Measurements from ENCODE around the gene WWOX. TPM values are rescaled to one million over a fixed set of nuclear protein-coding genes. Genes with fewer than 3 reads are reported as not detected.

The WWOX gene
- total RNA-seq, 1 donor from 2014 or later = 16.7 TPM

GRCh38 chr16:79155471-79155870, 1056.0 kb downstream of the WWOX start:
- Histone ChIP-seq H3K4me1 (ENCODE audit: control insufficient read depth in 3 of 3, insufficient read depth in 3 of 3, low read length in 3 of 3) (no peaks in the 10 kb centered on the region), H3K9ac (ENCODE audit: low read depth in 1 of 3, low read length in 3 of 3) (no peak overlapping the region), H3K4me3 (ENCODE audit: low read length in 3 of 3) (no peak overlapping the region), H3K36me3 (ENCODE audit: control insufficient read depth in 3 of 3, insufficient read depth in 3 of 3, low read length in 3 of 3) (no peaks in the 10 kb centered on the region), H3K27me3 (ENCODE audit: control insufficient read depth in 3 of 3, insufficient read depth in 3 of 3, low read length in 3 of 3) (no peaks in the 10 kb centered on the region), H3K9me3 (ENCODE audit: control insufficient read depth in 3 of 3, low read length in 3 of 3) (no peaks in the 10 kb centered on the region), H3K27ac (ENCODE audit: low read depth, low read length) (no peak overlapping the region)

- no peak overlapping the region for H3K4me3 ChIP-seq (ENCODE audit: low read length in 3 of 3)
- no peak overlapping the region for H3K27ac ChIP-seq (ENCODE audit: low read depth, low read length)
- no peaks in the 10 kb centered on the region for H3K27me3 ChIP-seq (ENCODE audit: control insufficient read depth in 3 of 3, insufficient read depth in 3 of 3, low read length in 3 of 3)
- H3K9ac ChIP-seq (ENCODE audit: low read depth in 1 of 3, low read length in 3 of 3) = no peak overlapping the region
- no peaks in the 10 kb centered on the region for H3K9me3 ChIP-seq (ENCODE audit: control insufficient read depth in 3 of 3, low read length in 3 of 3)
- H3K36me3 ChIP-seq (ENCODE audit: control insufficient read depth in 3 of 3, insufficient read depth in 3 of 3, low read length in 3 of 3) = no peaks in the 10 kb centered on the region
- no peaks in the 10 kb centered on the region for H3K4me1 ChIP-seq (ENCODE audit: control insufficient read depth in 3 of 3, insufficient read depth in 3 of 3, low read length in 3 of 3)
These were observed 1056.5 kb downstream of the WWOX start for GRCh38 chr16:79155904-79156303.

GRCh38 chr16:79156761-79157160, 1057.3 kb downstream of the WWOX start:
- Histone ChIP-seq H3K27me3 (ENCODE audit: control insufficient read depth in 3 of 3, insufficient read depth in 3 of 3, low read length in 3 of 3) (no peaks in the 10 kb centered on the region), H3K9ac (ENCODE audit: low read depth in 1 of 3, low read length in 3 of 3) (no peak overlapping the region), H3K36me3 (ENCODE audit: control insufficient read depth in 3 of 3, insufficient read depth in 3 of 3, low read length in 3 of 3) (no peaks in the 10 kb centered on the region), H3K27ac (ENCODE audit: low read depth, low read length) (no peak overlapping the region), H3K4me1 (ENCODE audit: control insufficient read depth in 3 of 3, insufficient read depth in 3 of 3, low read length in 3 of 3) (no peaks in the 10 kb centered on the region), H3K9me3 (ENCODE audit: control insufficient read depth in 3 of 3, low read length in 3 of 3) (no peaks in the 10 kb centered on the region), H3K4me3 (ENCODE audit: low read length in 3 of 3) (no peak overlapping the region)

GRCh38 chr16:79158337-79158736, 1058.9 kb downstream of the WWOX start:
- Histone ChIP-seq H3K27ac (ENCODE audit: low read depth, low read length) (no peak overlapping the region), H3K4me1 (ENCODE audit: control insufficient read depth in 3 of 3, insufficient read depth in 3 of 3, low read length in 3 of 3) (no peaks in the 10 kb centered on the region), H3K4me3 (ENCODE audit: low read length in 3 of 3) (no peak overlapping the region), H3K27me3 (ENCODE audit: control insufficient read depth in 3 of 3, insufficient read depth in 3 of 3, low read length in 3 of 3) (no peaks in the 10 kb centered on the region), H3K36me3 (ENCODE audit: control insufficient read depth in 3 of 3, insufficient read depth in 3 of 3, low read length in 3 of 3) (no peaks in the 10 kb centered on the region), H3K9ac (ENCODE audit: low read depth in 1 of 3, low read length in 3 of 3) (no peak overlapping the region), H3K9me3 (ENCODE audit: control insufficient read depth in 3 of 3, low read length in 3 of 3) (no peaks in the 10 kb centered on the region)

- H3K36me3 ChIP-seq (ENCODE audit: control insufficient read depth in 3 of 3, insufficient read depth in 3 of 3, low read length in 3 of 3) = no peaks in the 10 kb centered on the region
- no peak overlapping the region for H3K4me3 ChIP-seq (ENCODE audit: low read length in 3 of 3)
- no peaks in the 10 kb centered on the region for H3K27me3 ChIP-seq (ENCODE audit: control insufficient read depth in 3 of 3, insufficient read depth in 3 of 3, low read length in 3 of 3)
- H3K4me1 ChIP-seq (ENCODE audit: control insufficient read depth in 3 of 3, insufficient read depth in 3 of 3, low read length in 3 of 3) = no peaks in the 10 kb centered on the region
- H3K27ac ChIP-seq (ENCODE audit: low read depth, low read length) = no peak overlapping the region
- no peak overlapping the region for H3K9ac ChIP-seq (ENCODE audit: low read depth in 1 of 3, low read length in 3 of 3)
- H3K9me3 ChIP-seq (ENCODE audit: control insufficient read depth in 3 of 3, low read length in 3 of 3) = no peaks in the 10 kb centered on the region
These were observed 1060.0 kb downstream of the WWOX start for GRCh38 chr16:79159261-79160049.

- H3K36me3 ChIP-seq (ENCODE audit: control insufficient read depth in 3 of 3, insufficient read depth in 3 of 3, low read length in 3 of 3) = no peaks in the 10 kb centered on the region
- peaks cover 0 to 2% (median 0%) of the 10 kb centered on the region in 3 donors for H3K9me3 ChIP-seq (ENCODE audit: control insufficient read depth in 3 of 3, low read length in 3 of 3)
- H3K4me3 ChIP-seq (ENCODE audit: low read length in 3 of 3) = no peak overlapping the region
- no peak overlapping the region for H3K9ac ChIP-seq (ENCODE audit: low read depth in 1 of 3, low read length in 3 of 3)
- H3K4me1 ChIP-seq (ENCODE audit: control insufficient read depth in 3 of 3, insufficient read depth in 3 of 3, low read length in 3 of 3) = no peaks in the 10 kb centered on the region
- no peak overlapping the region for H3K27ac ChIP-seq (ENCODE audit: low read depth, low read length)
- H3K27me3 ChIP-seq (ENCODE audit: control insufficient read depth in 3 of 3, insufficient read depth in 3 of 3, low read length in 3 of 3) = no peaks in the 10 kb centered on the region
These were observed 1063.5 kb downstream of the WWOX start for GRCh38 chr16:79162977-79163376.

- no peak overlapping the region for H3K27ac ChIP-seq (ENCODE audit: low read depth, low read length)
- no peak overlapping the region for H3K4me3 ChIP-seq (ENCODE audit: low read length in 3 of 3)
These were observed 1064.4 kb downstream of the WWOX start for GRCh38 chr16:79163691-79164387.

GRCh38 chr16:79164388-79164995, 1065.0 kb downstream of the WWOX start:
- no peaks in the 10 kb centered on the region for H3K4me1 ChIP-seq (ENCODE audit: control insufficient read depth in 3 of 3, insufficient read depth in 3 of 3, low read length in 3 of 3)
- H3K27me3 ChIP-seq (ENCODE audit: control insufficient read depth in 3 of 3, insufficient read depth in 3 of 3, low read length in 3 of 3) = no peaks in the 10 kb centered on the region
- H3K9me3 ChIP-seq (ENCODE audit: control insufficient read depth in 3 of 3, low read length in 3 of 3) = peaks cover 0 to 2% (median 0%) of the 10 kb centered on the region in 3 donors
- no peak overlapping the region for H3K27ac ChIP-seq (ENCODE audit: low read depth, low read length)
- H3K36me3 ChIP-seq (ENCODE audit: control insufficient read depth in 3 of 3, insufficient read depth in 3 of 3, low read length in 3 of 3) = no peaks in the 10 kb centered on the region
- H3K4me3 ChIP-seq (ENCODE audit: low read length in 3 of 3) = no peak overlapping the region
- H3K9ac ChIP-seq (ENCODE audit: low read depth in 1 of 3, low read length in 3 of 3) = no peak overlapping the region

More at GRCh38 chr16:79163691-79164387, 1064.4 kb downstream of the WWOX start:
- peaks cover 0 to 2% (median 0%) of the 10 kb centered on the region in 3 donors for H3K9me3 ChIP-seq (ENCODE audit: control insufficient read depth in 3 of 3, low read length in 3 of 3)
- H3K4me1 ChIP-seq (ENCODE audit: control insufficient read depth in 3 of 3, insufficient read depth in 3 of 3, low read length in 3 of 3) = no peaks in the 10 kb centered on the region
- H3K27me3 ChIP-seq (ENCODE audit: control insufficient read depth in 3 of 3, insufficient read depth in 3 of 3, low read length in 3 of 3) = no peaks in the 10 kb centered on the region
- H3K9ac ChIP-seq (ENCODE audit: low read depth in 1 of 3, low read length in 3 of 3) = no peak overlapping the region
- no peaks in the 10 kb centered on the region for H3K36me3 ChIP-seq (ENCODE audit: control insufficient read depth in 3 of 3, insufficient read depth in 3 of 3, low read length in 3 of 3)

GRCh38 chr16:79165079-79165478, 1065.6 kb downstream of the WWOX start:
- H3K9ac ChIP-seq (ENCODE audit: low read depth in 1 of 3, low read length in 3 of 3) = no peak overlapping the region
- peaks cover 0 to 2% (median 0%) of the 10 kb centered on the region in 3 donors for H3K9me3 ChIP-seq (ENCODE audit: control insufficient read depth in 3 of 3, low read length in 3 of 3)
- no peak overlapping the region for H3K4me3 ChIP-seq (ENCODE audit: low read length in 3 of 3)
- H3K36me3 ChIP-seq (ENCODE audit: control insufficient read depth in 3 of 3, insufficient read depth in 3 of 3, low read length in 3 of 3) = no peaks in the 10 kb centered on the region
- H3K27ac ChIP-seq (ENCODE audit: low read depth, low read length) = no peak overlapping the region
- H3K27me3 ChIP-seq (ENCODE audit: control insufficient read depth in 3 of 3, insufficient read depth in 3 of 3, low read length in 3 of 3) = no peaks in the 10 kb centered on the region
- H3K4me1 ChIP-seq (ENCODE audit: control insufficient read depth in 3 of 3, insufficient read depth in 3 of 3, low read length in 3 of 3) = peaks cover 0 to 1% (median 0%) of the 10 kb centered on the region in 3 donors

- Histone ChIP-seq H3K9me3 (ENCODE audit: control insufficient read depth in 3 of 3, low read length in 3 of 3) (peaks cover 0 to 2% (median 0%) of the 10 kb centered on the region in 3 donors), H3K36me3 (ENCODE audit: control insufficient read depth in 3 of 3, insufficient read depth in 3 of 3, low read length in 3 of 3) (no peaks in the 10 kb centered on the region), H3K4me1 (ENCODE audit: control insufficient read depth in 3 of 3, insufficient read depth in 3 of 3, low read length in 3 of 3) (peaks cover 0 to 3% (median 0%) of the 10 kb centered on the region in 3 donors), H3K27ac (ENCODE audit: low read depth, low read length) (no peak overlapping the region), H3K27me3 (ENCODE audit: control insufficient read depth in 3 of 3, insufficient read depth in 3 of 3, low read length in 3 of 3) (no peaks in the 10 kb centered on the region), H3K9ac (ENCODE audit: low read depth in 1 of 3, low read length in 3 of 3) (no peak overlapping the region), H3K4me3 (ENCODE audit: low read length in 3 of 3) (no peak overlapping the region)
These were observed 1066.1 kb downstream of the WWOX start for GRCh38 chr16:79165506-79165905.
